SK-N-SH (cell line): ENCODE measurements around the gene GFPT1. TPM values are rescaled to one million over a fixed set of nuclear protein-coding genes. Genes with fewer than 3 reads are reported as not detected.

ENCODE experiments used
- CTCF ChIA-PET: fragments of 300-600, 350-600 bp; formaldehyde crosslinking; extraction: SDS; loops from one replicate; lab custom pipeline; 2021; lab: Yijun Ruan, JAX
- POLR2A ChIA-PET: fragments of 350-600 bp; sonication (Branson Sonifier 250); formaldehyde crosslinking; extraction: SDS; loops from one replicate; lab custom pipeline; 2020; ENCODE audit warnings: antibody characterized with exemption, inconsistent platforms; lab: Yijun Ruan, JAX
- DNase-seq: peaks from one replicate; pipeline ENCODE4 v3.0.0; 2012
- H2AFZ ChIP-seq: fragments of 200-600 bp; sonication (generic); 2 replicates; pipeline ENCODE4 v1.8.1; 2016; ENCODE audit warnings: antibody characterized with exemption, mild to moderate bottlenecking, low read depth
- H3F3A ChIP-seq: fragments of 200-600 bp; sonication (generic); replicated peaks from 2 replicates; pipeline ENCODE3; 2016; ENCODE audit warnings: antibody characterized with exemption, mild to moderate bottlenecking; ENCODE audit not compliant: insufficient read depth
- H3K27ac ChIP-seq, 2 experiments: fragments of 200-500 bp in 1 of 2; fragments of 200-600 bp in 1 of 2; sonication (Bioruptor generic) in 1 of 2; sonication (generic), shearing (Covaris generic) in 1 of 2; 2 replicates each; pipeline versions ENCODE4 v1.5.1 to v1.6.1; 2014 to 2016; ENCODE audit warnings: low read depth in 2 of 2, inconsistent platforms in 1 of 2, low read length in 1 of 2, mild to moderate bottlenecking in 1 of 2, mixed read lengths in 1 of 2
- H3K27me3 ChIP-seq: fragments of 200-600 bp; sonication (generic), shearing (Covaris generic); 2 replicates; pipeline ENCODE4 v1.6.1; 2016; ENCODE audit warnings: mixed run types; ENCODE audit not compliant: insufficient read depth
- H3K36me3 ChIP-seq, 2 experiments: fragments of 200-500 bp in 1 of 2; fragments of 200-600 bp in 1 of 2; sonication (Bioruptor generic) in 1 of 2; sonication (generic) in 1 of 2; replicated peaks in 1 of 2; 2 replicates each; pipeline versions ENCODE3 to v1.5.1; 2014 to 2016; ENCODE audit warnings: low read length in 1 of 2, mild to moderate bottlenecking in 1 of 2; ENCODE audit not compliant: insufficient read depth in 2 of 2, control insufficient read depth in 1 of 2
- H3K4me1 ChIP-seq, 2 experiments: fragments of 200-500 bp in 1 of 2; fragments of 200-600 bp in 1 of 2; sonication (Bioruptor generic) in 1 of 2; sonication (generic), shearing (Covaris generic) in 1 of 2; 2 replicates each; pipeline versions ENCODE4 v1.5.1 to v1.6.1; 2014 to 2016; ENCODE audit warnings: low read depth in 1 of 2, low read length in 1 of 2, mixed run types in 1 of 2; ENCODE audit not compliant: insufficient read depth in 2 of 2, control insufficient read depth in 1 of 2
- H3K4me2 ChIP-seq: fragments of 200-600 bp; sonication (generic), shearing (Covaris generic); 2 replicates; pipeline ENCODE4 v1.6.1; 2017; ENCODE audit warnings: mixed run types
- H3K4me3 ChIP-seq, 2 experiments: fragments of 200-500 bp in 1 of 2; fragments of 200-600 bp in 1 of 2; sonication (Bioruptor generic) in 1 of 2; sonication (generic), shearing (Covaris generic) in 1 of 2; 2 replicates each; pipeline versions ENCODE4 v1.5.1 to v1.8.1; 2014 to 2016; ENCODE audit warnings: low read depth in 2 of 2, inconsistent platforms in 1 of 2, low read length in 1 of 2, mild to moderate bottlenecking in 1 of 2, mixed read lengths in 1 of 2, moderate library complexity in 1 of 2
- H3K79me2 ChIP-seq: fragments of 200-600 bp; sonication (generic); 2 replicates; pipeline ENCODE4 v1.8.1; 2017; ENCODE audit warnings: mild to moderate bottlenecking; ENCODE audit not compliant: insufficient read depth
- H3K9ac ChIP-seq: fragments of 200-600 bp; sonication (generic); 2 replicates; pipeline ENCODE4 v1.6.1; 2017; ENCODE audit warnings: mixed run types
- H3K9me2 ChIP-seq: fragments of 200-600 bp; sonication (generic); 2 replicates; pipeline ENCODE4 v1.6.1; 2017; ENCODE audit warnings: mixed run types
- H3K9me3 ChIP-seq: fragments of 200-600 bp; sonication (generic); 2 replicates; pipeline ENCODE4 v1.6.1; 2017; ENCODE audit warnings: mixed run types, mild to moderate bottlenecking, moderate library complexity
- H4K20me1 ChIP-seq: fragments of 200-600 bp; sonication (generic); 2 replicates; pipeline ENCODE4 v1.6.1; 2017; ENCODE audit warnings: mild to moderate bottlenecking, mixed run types; ENCODE audit not compliant: insufficient read depth
- CHD2 ChIP-seq: fragments of 150-350 bp; IDR thresholded peaks from 2 replicates; pipeline ENCODE4 v1.6.1; 2018; ENCODE audit warnings: low read length; ENCODE audit not compliant: partially characterized antibody
- ELF1 ChIP-seq: IDR thresholded peaks from 2 replicates; pipeline ENCODE4 v1.4.0; 2012
- EZH2phosphoT487 ChIP-seq: fragments of 200-600 bp; sonication (generic); IDR thresholded peaks from 2 replicates; pipeline ENCODE4 v1.6.1; 2017; ENCODE audit warnings: low read depth, mixed run types, mild to moderate bottlenecking, antibody characterized with exemption, moderate library complexity, borderline replicate concordance
- GABPA ChIP-seq: IDR thresholded peaks from 2 replicates; pipeline ENCODE4 v1.4.0; 2012; ENCODE audit warnings: low read depth, mild to moderate bottlenecking
- MEF2A ChIP-seq: IDR thresholded peaks from 2 replicates; pipeline ENCODE4 v1.4.0; 2012; ENCODE audit warnings: low read depth, borderline replicate concordance
- NRF1 ChIP-seq: IDR thresholded peaks from 2 replicates; pipeline ENCODE4 v1.6.1; 2012; ENCODE audit warnings: low read depth, mild to moderate bottlenecking, low read length
- POLR2AphosphoS5 ChIP-seq: IDR thresholded peaks from 2 replicates; pipeline ENCODE4 v1.6.1; 2012; ENCODE audit warnings: low read depth, low read length
- RAD21 ChIP-seq: IDR thresholded peaks from 2 replicates; pipeline ENCODE4 v1.6.1; 2012; ENCODE audit warnings: mild to moderate bottlenecking, low read length
- RCOR1 ChIP-seq: fragments of 150-350 bp; IDR thresholded peaks from 2 replicates; pipeline ENCODE4 v1.6.1; 2017; ENCODE audit warnings: antibody characterized with exemption, low read length
- RXRA ChIP-seq: IDR thresholded peaks from 2 replicates; pipeline ENCODE4 v1.4.0; 2012; ENCODE audit warnings: low read depth, mild to moderate bottlenecking, borderline replicate concordance
- SIN3A ChIP-seq: IDR thresholded peaks from 2 replicates; pipeline ENCODE4 v1.6.1; 2012; ENCODE audit warnings: low read depth, mild to moderate bottlenecking, low read length, moderate library complexity, borderline replicate concordance
- SMC3 ChIP-seq: IDR thresholded peaks from 2 replicates; pipeline ENCODE4 v1.6.1; 2012; ENCODE audit warnings: low read depth, low read length, improper control_type of control experiment
- TAF1 ChIP-seq: IDR thresholded peaks from 2 replicates; pipeline ENCODE4 v1.6.1; 2012; ENCODE audit warnings: low read depth, mild to moderate bottlenecking, low read length, moderate library complexity, borderline replicate concordance
- WGBS: methylation state at CpG from one replicate; pipeline ENCODE4 v1.1.6; 2017; ENCODE audit warnings: low lambda C conversion rate; 5-methylcytosine and 5-hydroxymethylcytosine counted together
- polyA plus RNA-seq, 3 experiments: library from polyadenylated mRNA; depleted of rRNA; stranded (reverse); fragments of >200 nt; gene quantifications; 2 replicates each; pipeline ENCODE4 v1.2.3, GENCODE V29; 2012
- TF ChIP-seq, protein P1 (sequence below): IDR thresholded peaks from 2 replicates; pipeline ENCODE4 v1.4.0; 2012; ENCODE audit warnings: low read depth
- TF ChIP-seq, protein P2 (sequence below): fragments of 150-350 bp; IDR thresholded peaks from 2 replicates; pipeline ENCODE4 v1.6.1; 2017; ENCODE audit warnings: antibody characterized with exemption, low read length, low read depth, borderline replicate concordance
- TF ChIP-seq, protein P3 (sequence below): fragments of 150-350 bp; IDR thresholded peaks from 2 replicates; pipeline ENCODE4 v1.6.1; 2016; ENCODE audit warnings: mild to moderate bottlenecking, low read depth, low read length
- TF ChIP-seq, protein P4 (sequence below): IDR thresholded peaks from 2 replicates; pipeline ENCODE4 v1.4.0; 2012; ENCODE audit warnings: low read depth, borderline replicate concordance

The GFPT1 gene
- polyA plus RNA-seq, 1 of the 3 experiments (the other 2 are of a cell fraction) = 6.0 TPM

DNA sequence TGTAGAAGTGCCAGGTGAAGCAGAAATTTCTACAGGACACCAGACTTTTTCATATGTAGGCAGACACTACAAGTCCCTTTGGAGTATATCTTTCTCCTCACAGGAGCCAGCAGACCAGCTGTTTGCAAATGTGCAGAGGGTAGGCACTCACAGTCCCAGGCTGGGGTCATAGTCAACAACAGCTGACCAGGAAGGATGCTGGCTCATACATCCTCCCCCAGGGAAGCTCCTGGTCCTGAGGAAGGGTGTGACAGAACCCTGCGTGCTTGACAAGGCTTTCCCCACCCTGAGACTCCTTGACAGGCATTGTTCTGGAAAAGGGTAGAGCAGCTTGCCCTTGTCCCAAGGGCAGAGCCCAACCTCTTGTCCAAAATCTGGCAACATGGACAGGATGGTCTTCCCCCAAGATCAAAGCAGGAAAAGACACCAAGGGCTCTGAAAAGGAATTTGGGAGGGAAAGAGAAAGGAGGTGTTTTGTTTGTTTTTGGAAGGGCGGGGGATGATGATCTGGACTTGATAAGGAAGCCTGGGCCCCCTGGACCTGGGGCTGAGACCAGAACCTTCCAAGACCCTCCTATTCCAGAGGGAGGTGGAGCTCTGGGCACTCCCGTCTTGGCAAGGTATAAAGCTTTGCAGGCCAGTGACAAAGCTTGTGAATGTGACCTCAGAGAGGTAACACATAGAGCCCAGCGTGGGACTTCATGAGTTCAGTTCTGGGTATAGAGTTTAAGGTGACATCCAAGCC is 87.1 kb downstream of the GFPT1 start:
- H3K4me3 ChIP-seq = no peak overlapping the region
- H2AFZ ChIP-seq = no peak overlapping the region
- 81% methylated on average over 4 of the region's 4 CpGs for WGBS
- H3K36me3 ChIP-seq = no peaks in the 10 kb centered on the region
- POLR2A ChIA-PET = no interaction called here
- peak overlapping the region in 1 of 2 experiments; percentile 85; a peak in 2 of 4 replicates for H3K27ac ChIP-seq
- H3K9ac ChIP-seq = no peak overlapping the region
- H3K9me2 ChIP-seq = no peaks in the 10 kb centered on the region
- H3K4me2 ChIP-seq = no peak overlapping the region
- peaks cover 11 to 28% of the 10 kb centered on the region in 2 experiments; a peak in 3 of 4 replicates for H3K4me1 ChIP-seq
- CTCF ChIA-PET = interaction anchor here (1.0 to 2.3 kb wide), 5 partner anchors 7 to 375 kb away, joined by 4 to 11 read pairs (median 6); partner anchors contain the start of gene ANTXR1
- H3F3A ChIP-seq = peaks cover 28% of the 10 kb centered on the region
- no peaks in the 10 kb centered on the region for H3K79me2 ChIP-seq
- no peak for DNase-seq
- TF ChIP-seq ELF1 (no peak), RAD21 (no peak), NRF1 (no peak), EZH2phosphoT487 (no peak), POLR2AphosphoS5 (no peak), RXRA (no peak), MEF2A (no peak), SIN3A (no peak), CHD2 (no peak), SMC3 (no peak), GABPA (no peak), RCOR1 (no peak), TAF1 (no peak)
- TF ChIP-seq, protein P1, sequence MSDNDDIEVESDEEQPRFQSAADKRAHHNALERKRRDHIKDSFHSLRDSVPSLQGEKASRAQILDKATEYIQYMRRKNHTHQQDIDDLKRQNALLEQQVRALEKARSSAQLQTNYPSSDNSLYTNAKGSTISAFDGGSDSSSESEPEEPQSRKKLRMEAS = no peak
- TF ChIP-seq, protein P2, sequence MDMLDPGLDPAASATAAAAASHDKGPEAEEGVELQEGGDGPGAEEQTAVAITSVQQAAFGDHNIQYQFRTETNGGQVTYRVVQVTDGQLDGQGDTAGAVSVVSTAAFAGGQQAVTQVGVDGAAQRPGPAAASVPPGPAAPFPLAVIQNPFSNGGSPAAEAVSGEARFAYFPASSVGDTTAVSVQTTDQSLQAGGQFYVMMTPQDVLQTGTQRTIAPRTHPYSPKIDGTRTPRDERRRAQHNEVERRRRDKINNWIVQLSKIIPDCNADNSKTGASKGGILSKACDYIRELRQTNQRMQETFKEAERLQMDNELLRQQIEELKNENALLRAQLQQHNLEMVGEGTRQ = no peak
- TF ChIP-seq, protein P3, sequence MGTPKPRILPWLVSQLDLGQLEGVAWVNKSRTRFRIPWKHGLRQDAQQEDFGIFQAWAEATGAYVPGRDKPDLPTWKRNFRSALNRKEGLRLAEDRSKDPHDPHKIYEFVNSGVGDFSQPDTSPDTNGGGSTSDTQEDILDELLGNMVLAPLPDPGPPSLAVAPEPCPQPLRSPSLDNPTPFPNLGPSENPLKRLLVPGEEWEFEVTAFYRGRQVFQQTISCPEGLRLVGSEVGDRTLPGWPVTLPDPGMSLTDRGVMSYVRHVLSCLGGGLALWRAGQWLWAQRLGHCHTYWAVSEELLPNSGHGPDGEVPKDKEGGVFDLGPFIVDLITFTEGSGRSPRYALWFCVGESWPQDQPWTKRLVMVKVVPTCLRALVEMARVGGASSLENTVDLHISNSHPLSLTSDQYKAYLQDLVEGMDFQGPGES = no peak
- TF ChIP-seq, protein P4, sequence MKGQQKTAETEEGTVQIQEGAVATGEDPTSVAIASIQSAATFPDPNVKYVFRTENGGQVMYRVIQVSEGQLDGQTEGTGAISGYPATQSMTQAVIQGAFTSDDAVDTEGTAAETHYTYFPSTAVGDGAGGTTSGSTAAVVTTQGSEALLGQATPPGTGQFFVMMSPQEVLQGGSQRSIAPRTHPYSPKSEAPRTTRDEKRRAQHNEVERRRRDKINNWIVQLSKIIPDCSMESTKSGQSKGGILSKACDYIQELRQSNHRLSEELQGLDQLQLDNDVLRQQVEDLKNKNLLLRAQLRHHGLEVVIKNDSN = no peak
- no peaks in the 10 kb centered on the region for H3K9me3 ChIP-seq
- no peaks in the 10 kb centered on the region for H3K27me3 ChIP-seq
- H4K20me1 ChIP-seq = no peaks in the 10 kb centered on the region
